Cardiac fibroblast (primary cell): ENCODE results near the gene C16orf86.

ENCODE experiments used
- DNase-seq, 2 donors: peaks; one replicate each; pipeline versions ENCODE4 v3.0.0 to v3.0.0-alpha.2; 2010; ENCODE audit warnings: low read depth in 2 of 2
- H3K4me3 ChIP-seq, 2 donors: replicated peaks in 1 of 2; 1 replicate in 1 of 2; 2 replicates in 1 of 2; pipeline ENCODE4 v1.5.1; 2011; ENCODE audit warnings: low read depth in 2 of 2, low read length in 2 of 2, mild to moderate bottlenecking in 2 of 2, moderate library complexity in 1 of 2
- TF ChIP-seq, protein P1 (sequence below): IDR thresholded peaks from one replicate; pipeline ENCODE4 v1.5.1; 2011; ENCODE audit warnings: low read depth, mild to moderate bottlenecking, low read length, inconsistent platforms

Gene C16orf86

DNA sequence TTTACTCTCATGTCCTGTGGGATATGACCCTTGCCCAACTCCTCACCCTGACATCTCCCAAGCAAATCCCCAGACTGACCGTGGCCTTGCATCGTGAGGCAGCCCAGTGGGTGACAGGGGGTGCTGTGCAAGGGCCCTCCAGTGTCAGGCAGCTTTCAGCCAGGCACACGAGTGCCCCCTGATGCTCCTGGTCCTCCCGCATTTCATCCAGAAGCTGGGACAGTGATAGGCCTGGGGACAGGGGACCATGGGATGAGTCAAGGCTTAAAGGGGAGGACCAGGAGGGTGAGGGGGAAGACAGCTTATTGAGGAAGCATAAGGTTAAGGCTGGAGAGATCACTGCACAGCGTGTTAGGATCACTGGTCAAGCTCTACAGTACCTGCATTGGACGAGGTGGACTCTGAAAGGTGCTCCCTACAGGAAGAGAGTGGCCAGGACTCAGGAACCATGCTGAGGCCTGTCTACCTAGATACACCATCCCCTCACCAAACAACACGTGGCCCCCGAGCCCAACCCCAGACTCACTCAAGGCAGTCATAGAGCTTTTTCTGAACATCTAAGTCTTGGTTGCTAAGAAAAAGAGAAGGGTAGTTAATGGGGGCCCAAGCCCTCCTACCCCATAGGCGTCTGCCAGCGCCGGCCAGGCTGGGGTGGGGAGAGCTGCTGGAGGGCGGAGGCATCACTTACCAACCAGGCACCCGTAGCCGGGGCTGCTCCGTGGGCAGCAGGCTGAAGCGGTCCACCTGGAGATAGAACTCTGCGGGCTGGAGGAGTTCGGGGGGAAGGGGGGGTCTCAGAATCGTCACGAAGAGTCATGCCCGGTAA, 7.6 kb upstream of the C16orf86 start:
- no peak for DNase-seq
- TF ChIP-seq, protein P1, sequence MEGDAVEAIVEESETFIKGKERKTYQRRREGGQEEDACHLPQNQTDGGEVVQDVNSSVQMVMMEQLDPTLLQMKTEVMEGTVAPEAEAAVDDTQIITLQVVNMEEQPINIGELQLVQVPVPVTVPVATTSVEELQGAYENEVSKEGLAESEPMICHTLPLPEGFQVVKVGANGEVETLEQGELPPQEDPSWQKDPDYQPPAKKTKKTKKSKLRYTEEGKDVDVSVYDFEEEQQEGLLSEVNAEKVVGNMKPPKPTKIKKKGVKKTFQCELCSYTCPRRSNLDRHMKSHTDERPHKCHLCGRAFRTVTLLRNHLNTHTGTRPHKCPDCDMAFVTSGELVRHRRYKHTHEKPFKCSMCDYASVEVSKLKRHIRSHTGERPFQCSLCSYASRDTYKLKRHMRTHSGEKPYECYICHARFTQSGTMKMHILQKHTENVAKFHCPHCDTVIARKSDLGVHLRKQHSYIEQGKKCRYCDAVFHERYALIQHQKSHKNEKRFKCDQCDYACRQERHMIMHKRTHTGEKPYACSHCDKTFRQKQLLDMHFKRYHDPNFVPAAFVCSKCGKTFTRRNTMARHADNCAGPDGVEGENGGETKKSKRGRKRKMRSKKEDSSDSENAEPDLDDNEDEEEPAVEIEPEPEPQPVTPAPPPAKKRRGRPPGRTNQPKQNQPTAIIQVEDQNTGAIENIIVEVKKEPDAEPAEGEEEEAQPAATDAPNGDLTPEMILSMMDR, result no peak
- H3K4me3 ChIP-seq, result peak overlapping the region; percentile 83 to 87

DNA sequence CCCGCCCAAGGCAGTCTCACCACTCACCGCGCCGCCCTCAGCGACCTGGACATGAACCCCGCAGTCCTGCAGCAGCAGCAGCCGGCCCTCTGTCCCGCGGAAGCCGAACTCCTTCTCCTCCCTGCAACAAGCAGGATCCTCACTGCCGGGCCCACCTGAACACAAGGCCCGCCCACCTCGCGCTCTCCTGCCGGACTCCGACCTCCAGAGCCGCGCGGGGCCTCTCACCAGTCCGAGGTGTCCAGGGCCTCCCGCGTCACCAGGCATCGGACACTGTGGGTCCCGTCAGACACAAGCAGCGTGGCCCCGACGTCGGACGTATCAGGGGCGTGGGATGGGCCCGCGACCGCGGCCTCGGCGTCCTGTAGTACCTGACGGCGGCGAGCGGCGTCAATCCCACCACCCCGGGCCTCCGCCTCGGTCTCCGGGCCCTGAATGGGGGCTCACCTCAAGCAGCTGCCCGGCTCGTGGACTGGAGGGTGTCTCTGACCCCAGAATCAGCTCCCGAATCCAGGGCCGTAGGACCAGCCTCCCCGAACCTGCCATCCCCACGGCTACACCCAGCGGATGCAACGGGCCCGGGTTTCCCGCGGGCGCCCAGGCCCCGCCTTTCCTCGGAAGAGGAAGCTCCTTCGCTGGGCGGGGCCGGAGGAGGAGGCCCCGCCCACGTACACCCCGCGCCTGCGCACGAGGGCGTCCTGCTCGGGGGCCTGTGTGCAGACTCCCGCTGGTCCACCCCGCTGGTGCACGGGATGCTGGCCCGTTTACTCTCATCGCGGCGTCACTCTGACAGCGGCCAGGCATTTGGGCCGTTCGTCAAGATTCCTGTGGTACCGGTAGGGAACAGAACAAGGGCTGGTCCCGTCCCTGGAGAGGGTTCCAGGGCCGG, 6.7 kb upstream of the C16orf86 start, which contains the start of gene ACD:
Gene ACD (minus strand): TSS at position 586 of the 889 bp plus-strand sequence. CDS start 40 bp downstream, at position 546.
- TF ChIP-seq, protein P1, result no peak
- peak within 1 kb of the TSS; percentile 83 to 87 for H3K4me3 ChIP-seq
- peak; percentile 90 to 91 for DNase-seq

DNA sequence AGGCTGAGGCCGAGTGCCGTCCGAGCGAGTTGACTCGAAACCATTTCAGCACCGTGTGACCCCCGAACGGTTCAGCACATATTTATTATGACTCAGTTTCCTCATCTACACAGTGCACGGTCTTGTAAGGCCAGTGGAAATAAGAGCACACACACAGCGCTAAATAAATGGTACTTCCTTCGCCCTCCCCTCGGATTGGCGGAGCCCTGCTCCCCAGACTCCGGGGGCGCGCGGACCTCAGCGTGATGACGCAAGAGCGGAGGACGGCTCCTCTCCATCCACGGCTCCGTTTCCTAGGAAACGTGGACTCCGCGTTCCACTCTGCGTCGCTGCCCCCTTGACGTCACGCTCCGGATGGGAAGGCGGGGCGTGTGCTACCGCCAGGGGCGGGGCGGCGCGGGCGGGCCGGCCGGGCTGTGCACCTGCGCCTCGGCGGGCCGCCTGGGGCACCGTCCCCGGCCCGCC, 6.0 kb upstream of the C16orf86 start, which contains the start of gene PARD6A:
Gene PARD6A (plus strand): TSS at position 397 of the 465 bp plus-strand sequence. CDS start 79 bp downstream, outside the sequence.
- H3K4me3 ChIP-seq, result peak within 1 kb of the TSS; percentile 83 to 87
- peak; percentile 97 to 98 for DNase-seq
- TF ChIP-seq, protein P1, result no peak

GRCh38 chr16:67661101-67661761, 5.4 kb upstream of the C16orf86 start:
- DNase-seq, result peak in 1 of 2 donors; percentile 34
- peak overlapping the region; percentile 36 to 39 for H3K4me3 ChIP-seq
- TF ChIP-seq, protein P1, result no peak

- TF ChIP-seq, protein P1, result no peak
- H3K4me3 ChIP-seq, result no peak overlapping the region
- DNase-seq, result no peak
Measured at GRCh38 chr16:67661886-67662652, 4.5 kb upstream of the C16orf86 start.

- TF ChIP-seq, protein P1, result no peak
- DNase-seq, result no peak
- no peak overlapping the region for H3K4me3 ChIP-seq
Measured at GRCh38 chr16:67662653-67663010, 4.0 kb upstream of the C16orf86 start.
